ENCODE measurements around the gene RBBP6.

Gene RBBP6

GRCh38 chr16:24538756-24539294 lies 541 bp upstream of the RBBP6 start:
- Mint-ChIP-seq H3K4me1 (peaks cover 41% of the 10 kb centered on the region), H3K27me3 (no peaks in the 10 kb centered on the region)

GRCh38 chr16:24539850-24540601 lies 660 bp downstream of the RBBP6 start:
- H3K36me3 Mint-ChIP-seq, result peaks cover 17% of the 10 kb centered on the region
- no peaks in the 10 kb centered on the region for H3K9me3 Mint-ChIP-seq
- H3K4me1 Mint-ChIP-seq, result peaks cover 53% of the 10 kb centered on the region
- no peaks in the 10 kb centered on the region for H3K27me3 Mint-ChIP-seq
- H3K27ac Mint-ChIP-seq, result peak overlapping the region; percentile 98
- peak overlapping the region; percentile 98 for H3K4me3 Mint-ChIP-seq

More at GRCh38 chr16:24538756-24539294, 541 bp upstream of the RBBP6 start:
- Mint-ChIP-seq H3K27ac (peak overlapping the region; percentile 100), H3K4me3 (peak overlapping the region; percentile 100), H3K36me3 (peaks cover 16% of the 10 kb centered on the region), H3K9me3 (no peaks in the 10 kb centered on the region)

GRCh38 chr16:24540602-24541210 lies 1.3 kb downstream of the RBBP6 start:
- H3K27ac Mint-ChIP-seq, result peak overlapping the region; percentile 98
- peak overlapping the region; percentile 98 for H3K4me3 Mint-ChIP-seq
- H3K4me1 Mint-ChIP-seq, result peaks cover 59% of the 10 kb centered on the region
- H3K27me3 Mint-ChIP-seq, result no peaks in the 10 kb centered on the region
- H3K36me3 Mint-ChIP-seq, result peaks cover 17% of the 10 kb centered on the region
- no peaks in the 10 kb centered on the region for H3K9me3 Mint-ChIP-seq

DNA sequence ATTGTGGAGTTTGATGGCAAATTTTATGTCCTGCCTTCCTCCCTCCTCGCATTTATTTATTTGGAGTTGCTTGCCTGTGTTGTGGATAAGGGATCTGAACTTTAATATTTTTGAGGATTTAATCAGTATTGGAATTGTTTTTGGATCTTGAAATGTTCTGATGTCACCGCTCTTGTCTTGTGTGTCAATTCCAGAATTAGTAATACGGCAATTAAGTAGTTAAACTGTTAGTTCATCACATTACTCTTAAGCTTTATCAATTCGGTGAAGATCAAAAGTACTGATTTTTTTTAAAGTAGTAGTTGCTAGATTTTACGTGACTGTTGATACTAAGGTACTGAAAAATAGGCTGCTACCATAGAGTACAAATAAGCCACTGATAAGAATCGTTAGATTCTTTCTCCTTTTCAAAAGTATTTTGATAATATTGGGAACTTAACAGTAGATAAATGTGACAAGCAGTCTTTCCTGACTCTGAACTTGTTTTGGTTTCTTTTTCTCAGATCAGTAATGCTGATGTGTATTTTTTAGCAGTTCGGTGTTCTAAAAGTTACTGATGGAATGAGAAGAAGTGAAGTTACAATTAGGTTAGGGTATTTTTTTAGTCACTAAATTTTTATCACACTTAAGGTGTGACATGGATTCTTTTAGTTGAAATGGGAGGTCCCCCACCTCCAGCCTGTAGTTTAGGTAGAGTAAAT lies 2.0 kb downstream of the RBBP6 start:
- Mint-ChIP-seq H3K27me3 (no peaks in the 10 kb centered on the region), H3K27ac (peak overlapping the region; percentile 98), H3K4me1 (peaks cover 63% of the 10 kb centered on the region), H3K36me3 (peaks cover 17% of the 10 kb centered on the region), H3K9me3 (no peaks in the 10 kb centered on the region), H3K4me3 (peak overlapping the region; percentile 98)

DNA sequence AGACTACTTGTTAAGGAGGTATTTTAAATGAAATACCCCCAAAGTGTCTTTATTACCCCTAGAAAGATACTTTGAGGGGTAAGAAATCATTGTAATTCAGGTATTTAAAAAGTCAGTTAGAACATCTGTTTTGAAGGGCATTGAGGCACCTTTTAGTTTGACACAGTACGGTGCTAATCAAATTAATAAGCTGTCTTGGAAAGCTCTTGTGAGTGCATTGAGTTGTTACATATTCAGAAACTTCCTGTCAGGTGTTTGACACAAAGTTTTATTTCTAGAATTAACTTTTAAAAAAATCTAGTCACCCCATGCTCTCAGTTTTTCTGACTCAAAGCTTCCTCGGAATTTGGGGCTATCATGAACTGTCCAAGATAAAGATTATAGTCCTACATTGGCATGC lies 4.6 kb downstream of the RBBP6 start:
- H3K27ac Mint-ChIP-seq, result no peak overlapping the region
- peaks cover 61% of the 10 kb centered on the region for H3K4me1 Mint-ChIP-seq
- H3K4me3 Mint-ChIP-seq, result peak overlapping the region; percentile 98
- H3K27me3 Mint-ChIP-seq, result no peaks in the 10 kb centered on the region
- H3K36me3 Mint-ChIP-seq, result peaks cover 25% of the 10 kb centered on the region
- H3K9me3 Mint-ChIP-seq, result no peaks in the 10 kb centered on the region

DNA sequence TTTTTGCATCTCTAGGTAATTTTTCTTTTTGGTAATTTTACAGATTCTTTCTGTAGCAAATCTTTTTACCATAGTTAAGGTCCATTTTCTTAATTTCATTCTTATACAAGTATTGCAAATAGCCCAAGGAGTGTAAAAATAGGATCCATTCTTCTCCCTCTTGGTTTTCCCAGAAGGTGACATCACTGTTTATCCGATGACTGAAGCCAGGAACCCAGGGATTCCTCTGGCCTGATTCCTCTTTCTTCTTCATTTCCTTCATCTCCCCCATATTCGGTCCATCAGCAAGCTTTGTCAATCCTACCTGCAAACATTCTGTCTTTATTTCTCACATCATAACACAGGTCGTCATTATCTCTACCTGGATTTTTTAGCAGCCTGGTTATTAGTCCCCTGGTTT lies 5.3 kb downstream of the RBBP6 start:
- no peaks in the 10 kb centered on the region for H3K9me3 Mint-ChIP-seq
- peaks cover 27% of the 10 kb centered on the region for H3K36me3 Mint-ChIP-seq
- H3K4me1 Mint-ChIP-seq, result peaks cover 67% of the 10 kb centered on the region
- H3K4me3 Mint-ChIP-seq, result peak overlapping the region; percentile 98
- peak overlapping the region; percentile 87 for H3K27ac Mint-ChIP-seq
- H3K27me3 Mint-ChIP-seq, result no peaks in the 10 kb centered on the region

DNA sequence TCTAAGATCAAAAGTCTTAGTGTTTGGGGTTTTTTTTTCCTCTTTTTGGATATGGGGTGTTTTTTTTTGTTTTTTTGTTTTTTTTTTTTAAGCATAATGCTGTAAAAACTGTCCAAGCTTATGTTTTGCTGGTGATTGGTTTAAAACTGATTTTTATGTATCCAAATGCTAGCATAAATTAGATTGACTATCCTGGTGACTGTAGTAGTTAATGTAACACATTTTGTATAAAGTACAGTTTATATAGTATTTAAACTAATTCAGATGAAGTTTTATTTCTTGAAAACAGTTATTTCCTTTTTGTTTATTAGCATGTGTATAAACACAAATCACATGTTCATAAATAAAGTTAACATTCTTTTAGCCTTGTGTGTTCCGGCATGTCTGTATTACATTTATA lies 10.9 kb downstream of the RBBP6 start:
- H3K4me3 Mint-ChIP-seq, result peak overlapping the region; percentile 19
- H3K4me1 Mint-ChIP-seq, result peaks cover 63% of the 10 kb centered on the region
- no peaks in the 10 kb centered on the region for H3K9me3 Mint-ChIP-seq
- H3K27ac Mint-ChIP-seq, result peak overlapping the region; percentile 23
- H3K27me3 Mint-ChIP-seq, result no peaks in the 10 kb centered on the region
- peaks cover 23% of the 10 kb centered on the region for H3K36me3 Mint-ChIP-seq

- H3K4me3 Mint-ChIP-seq, result no peak overlapping the region
- H3K27me3 Mint-ChIP-seq, result no peaks in the 10 kb centered on the region
- H3K36me3 Mint-ChIP-seq, result peaks cover 28% of the 10 kb centered on the region
- H3K4me1 Mint-ChIP-seq, result peaks cover 51% of the 10 kb centered on the region
- peak overlapping the region; percentile 62 for H3K27ac Mint-ChIP-seq
- H3K9me3 Mint-ChIP-seq, result no peaks in the 10 kb centered on the region
Observed at GRCh38 chr16:24552705-24553246, 13.4 kb downstream of the RBBP6 start.

DNA sequence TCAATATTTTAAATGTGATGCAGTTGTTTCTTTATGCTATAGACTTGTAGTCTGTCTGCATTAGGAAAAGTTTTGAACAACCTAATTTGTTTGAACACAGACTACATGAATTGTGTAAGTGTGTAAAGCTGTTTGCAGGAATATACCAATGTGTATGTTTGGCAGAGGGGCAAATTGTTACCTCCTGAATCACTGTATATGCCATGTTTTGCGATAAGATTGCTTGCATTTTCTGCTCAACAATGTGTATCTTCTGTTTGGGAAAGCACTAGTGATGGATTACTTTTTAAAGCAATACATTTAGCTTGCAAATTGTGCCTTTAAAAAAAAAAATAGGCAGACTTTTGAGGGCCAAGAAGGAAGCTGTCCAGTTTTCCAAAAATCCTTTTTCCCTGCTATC lies 14.6 kb downstream of the RBBP6 start:
- Mint-ChIP-seq H3K4me3 (no peak overlapping the region), H3K27me3 (no peaks in the 10 kb centered on the region), H3K27ac (no peak overlapping the region), H3K4me1 (peaks cover 43% of the 10 kb centered on the region), H3K36me3 (peaks cover 28% of the 10 kb centered on the region), H3K9me3 (no peaks in the 10 kb centered on the region)

DNA sequence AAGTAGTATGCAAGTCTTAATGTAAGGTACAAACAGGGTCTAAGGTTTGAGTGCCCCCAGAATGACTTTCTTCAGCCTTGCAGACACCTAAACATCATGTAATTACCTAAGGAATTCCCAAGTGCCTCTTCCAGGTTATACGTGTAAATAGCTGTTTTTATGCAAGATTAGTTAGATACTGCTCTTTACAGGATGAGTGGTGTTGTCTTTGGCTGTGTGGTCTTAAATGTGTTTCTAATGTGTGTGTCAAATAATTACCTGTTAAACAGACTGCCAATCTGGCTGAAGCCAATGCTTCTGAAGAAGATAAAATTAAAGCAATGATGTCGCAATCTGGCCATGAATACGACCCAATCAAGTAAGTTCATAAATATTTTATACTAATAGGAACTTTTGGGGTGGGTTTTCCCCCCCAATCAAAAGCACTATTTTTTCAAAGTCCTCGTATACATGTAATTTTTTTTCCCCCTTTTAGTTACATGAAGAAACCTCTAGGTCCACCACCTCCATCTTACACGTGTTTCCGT lies 16.0 kb downstream of the RBBP6 start:
- Mint-ChIP-seq H3K4me3 (no peak overlapping the region), H3K36me3 (peaks cover 20% of the 10 kb centered on the region), H3K27me3 (no peaks in the 10 kb centered on the region), H3K9me3 (no peaks in the 10 kb centered on the region), H3K4me1 (peaks cover 29% of the 10 kb centered on the region), H3K27ac (no peak overlapping the region)

- no peak overlapping the region for H3K27ac Mint-ChIP-seq
- no peak overlapping the region for H3K4me3 Mint-ChIP-seq
- no peaks in the 10 kb centered on the region for H3K27me3 Mint-ChIP-seq
- peaks cover 8% of the 10 kb centered on the region for H3K4me1 Mint-ChIP-seq
- H3K9me3 Mint-ChIP-seq, result no peaks in the 10 kb centered on the region
- H3K36me3 Mint-ChIP-seq, result peaks cover 26% of the 10 kb centered on the region
Observed at GRCh38 chr16:24562811-24563210, 23.4 kb downstream of the RBBP6 start.

DNA sequence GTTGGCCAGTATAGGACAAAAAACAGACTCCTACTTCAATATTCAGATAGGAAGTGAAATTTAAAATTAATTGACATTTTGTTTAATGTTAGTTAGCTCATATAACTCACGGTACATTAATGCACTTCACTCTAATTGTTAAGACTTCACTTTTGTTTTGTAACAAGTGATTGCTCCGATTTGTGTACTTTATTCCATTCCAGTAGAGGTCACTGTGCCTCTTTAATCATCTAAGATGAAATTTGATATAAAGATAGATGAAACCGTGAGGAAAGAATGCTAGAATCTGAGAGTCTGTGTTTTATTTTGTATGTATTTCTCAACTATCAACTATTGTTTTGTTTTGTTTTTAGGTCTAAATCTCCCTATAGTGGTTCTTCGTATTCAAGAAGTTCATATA lies 29.0 kb downstream of the RBBP6 start:
- H3K36me3 Mint-ChIP-seq, result peaks cover 58% of the 10 kb centered on the region

GRCh38 chr16:24571096-24571495 lies 31.7 kb downstream of the RBBP6 start:
- Mint-ChIP-seq H3K9me3 (peaks cover 25% of the 10 kb centered on the region), H3K27me3 (no peaks in the 10 kb centered on the region), H3K4me3 (no peak overlapping the region), H3K27ac (no peak overlapping the region), H3K4me1 (peaks cover 3% of the 10 kb centered on the region), H3K36me3 (peaks cover 54% of the 10 kb centered on the region)

More for the DNA sequence above, 29.0 kb downstream of the RBBP6 start:
- H3K9me3 Mint-ChIP-seq, result peaks cover 25% of the 10 kb centered on the region
- no peak overlapping the region for H3K4me3 Mint-ChIP-seq
- no peak overlapping the region for H3K27ac Mint-ChIP-seq
- H3K4me1 Mint-ChIP-seq, result peaks cover 3% of the 10 kb centered on the region
- no peaks in the 10 kb centered on the region for H3K27me3 Mint-ChIP-seq

DNA sequence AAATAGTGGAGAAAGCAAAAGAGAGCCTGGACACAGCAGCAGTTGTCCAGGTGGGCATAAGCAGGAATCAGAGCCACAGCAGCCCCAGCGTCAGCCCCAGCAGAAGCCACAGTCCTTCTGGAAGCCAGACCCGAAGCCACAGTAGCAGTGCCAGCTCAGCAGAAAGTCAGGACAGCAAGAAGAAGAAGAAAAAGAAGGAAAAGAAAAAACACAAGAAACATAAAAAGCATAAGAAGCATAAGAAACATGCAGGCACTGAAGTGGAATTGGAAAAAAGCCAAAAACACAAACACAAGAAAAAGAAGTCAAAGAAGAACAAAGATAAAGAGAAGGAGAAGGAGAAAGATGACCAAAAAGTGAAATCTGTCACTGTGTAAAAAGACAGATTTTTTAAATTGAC lies 32.7 kb downstream of the RBBP6 start:
- Mint-ChIP-seq H3K4me1 (peaks cover 2% of the 10 kb centered on the region), H3K27me3 (no peaks in the 10 kb centered on the region), H3K36me3 (peaks cover 50% of the 10 kb centered on the region), H3K9me3 (peaks cover 25% of the 10 kb centered on the region), H3K4me3 (no peak overlapping the region), H3K27ac (no peak overlapping the region)

DNA sequence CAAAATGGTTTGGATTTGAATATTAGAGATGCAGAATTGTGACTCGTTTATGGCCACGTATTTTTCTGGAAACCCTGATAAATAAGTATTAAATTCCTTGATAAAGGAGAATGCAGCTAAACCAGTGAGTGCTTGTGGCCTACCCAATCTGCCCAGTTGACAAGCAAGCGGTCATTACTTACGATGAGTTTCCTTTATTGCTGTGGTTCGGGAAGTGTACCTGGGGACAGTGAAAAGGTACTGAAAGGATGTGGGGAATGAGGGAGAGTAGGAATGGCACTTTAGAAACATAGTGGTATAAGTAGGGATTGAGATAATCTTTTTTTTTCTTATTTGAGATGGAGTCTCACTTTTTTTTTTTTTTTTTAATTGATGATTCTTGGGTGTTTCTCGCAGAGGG lies 33.8 kb downstream of the RBBP6 start:
- H3K9me3 Mint-ChIP-seq, result peaks cover 25% of the 10 kb centered on the region
- peaks cover 43% of the 10 kb centered on the region for H3K36me3 Mint-ChIP-seq
- H3K4me1 Mint-ChIP-seq, result no peaks in the 10 kb centered on the region
- H3K27ac Mint-ChIP-seq, result peak overlapping the region; percentile 41
- H3K4me3 Mint-ChIP-seq, result no peak overlapping the region
- no peaks in the 10 kb centered on the region for H3K27me3 Mint-ChIP-seq
